SIG-M5 (cell line): ENCODE measurements around the gene COL12A1.
"Not testable (repeated sequence)": the region's sequence is repeated elsewhere in the genome, so short reads cannot be mapped to it uniquely, and the experiment has no call there.

Experiments
- DNase-seq: peaks from one replicate; lab custom pipeline; 2025; lab: John Stamatoyannopoulos, UW

COL12A1 gene

DNA sequence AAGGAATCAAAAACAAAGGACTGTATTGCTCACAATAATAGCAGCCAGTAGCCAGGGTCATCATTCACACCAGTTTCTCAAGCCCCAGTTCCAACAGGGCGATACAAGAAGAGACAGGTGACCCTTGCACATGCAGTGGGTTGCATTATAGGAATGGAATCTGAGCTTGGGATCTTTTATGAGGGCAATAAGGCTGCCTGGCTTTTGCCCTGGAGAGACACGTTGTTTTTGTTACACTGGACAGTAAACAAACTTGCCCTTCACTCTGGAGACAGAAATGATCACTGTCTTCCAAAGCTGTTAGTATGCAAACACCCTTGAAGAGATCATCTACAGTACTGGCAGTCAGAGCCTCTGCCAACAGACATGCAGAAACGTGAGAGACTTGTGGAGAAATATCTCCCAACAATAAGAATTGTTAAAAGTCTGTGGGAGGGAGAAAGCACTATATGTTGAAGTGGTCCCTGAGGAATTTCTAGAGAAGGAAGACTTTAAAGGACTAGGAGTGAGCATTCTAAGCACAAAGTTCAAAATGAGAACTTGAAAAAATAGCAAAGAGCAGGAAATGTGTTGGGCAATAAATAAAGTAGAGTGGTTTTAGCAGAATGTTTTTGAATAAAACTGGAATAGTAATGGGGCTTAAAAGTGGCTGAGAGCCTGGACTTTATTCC is 6.2 kb upstream of the COL12A1 start:
- no peak for DNase-seq

DNA sequence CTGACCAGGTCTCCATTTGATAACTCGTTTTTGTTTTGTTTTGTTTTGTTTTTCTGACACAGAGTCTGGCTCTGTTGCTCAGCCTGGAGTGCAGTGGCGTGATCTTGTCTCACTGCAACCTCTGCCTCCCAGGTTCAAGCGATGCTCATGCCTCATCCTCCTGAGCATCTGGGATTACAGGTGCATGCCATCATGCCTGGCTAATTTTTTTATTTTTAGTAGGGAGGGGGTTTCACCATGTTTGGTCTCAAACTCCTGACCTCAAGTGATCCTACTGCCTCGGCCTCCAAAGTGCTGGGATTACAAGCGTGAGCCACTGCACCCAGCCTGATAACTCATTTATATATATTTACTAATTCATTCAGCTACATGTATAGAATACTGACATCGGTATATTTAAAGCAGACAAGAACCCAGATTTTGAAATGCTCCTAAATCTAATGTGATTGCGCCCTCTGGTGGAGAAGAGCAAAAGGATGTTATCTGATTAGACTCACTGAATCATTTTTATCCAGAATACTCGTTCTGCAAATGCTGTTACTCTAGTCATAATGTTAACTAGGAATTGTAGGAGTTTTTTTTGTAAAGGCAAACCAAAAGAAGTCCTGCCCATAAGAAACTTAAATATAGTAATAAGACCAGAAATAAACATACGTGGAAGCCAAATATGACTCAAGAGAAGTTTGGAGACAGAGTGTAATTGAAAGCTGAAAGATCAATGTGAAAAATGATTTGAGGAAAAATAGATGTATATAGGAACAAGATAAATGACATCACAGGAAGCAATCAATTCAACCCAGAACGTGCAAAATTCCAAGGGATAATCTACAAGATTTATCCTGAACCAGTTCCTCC is 5.3 kb upstream of the COL12A1 start:
- no peak for DNase-seq

DNA sequence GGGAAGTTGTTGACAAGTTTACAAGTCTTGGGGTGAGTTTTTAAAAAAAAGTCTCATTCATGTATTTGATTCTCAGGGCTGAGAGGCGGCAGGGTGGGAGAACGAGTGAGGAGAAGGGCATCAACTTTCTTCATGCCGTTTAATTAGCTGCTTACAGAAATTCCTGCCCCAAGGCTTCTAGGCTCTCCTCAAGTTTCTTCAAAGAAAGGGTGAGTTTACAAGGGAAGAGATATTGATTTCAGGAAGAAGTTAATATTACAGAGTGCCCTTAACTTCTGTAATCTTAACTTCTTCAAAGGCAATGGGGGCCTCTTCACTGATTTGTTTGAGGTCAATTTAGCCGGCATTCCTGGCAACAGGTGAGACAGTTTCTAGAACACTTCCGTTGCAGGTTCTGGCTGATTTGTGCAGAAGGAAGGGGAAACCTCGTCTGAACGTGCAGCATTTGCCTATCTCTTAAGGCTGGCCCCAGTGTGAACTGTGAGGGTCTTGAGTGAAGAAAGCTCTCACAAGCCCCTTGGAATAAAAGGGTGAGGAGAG is 3.4 kb upstream of the COL12A1 start:
- no peak for DNase-seq

DNA sequence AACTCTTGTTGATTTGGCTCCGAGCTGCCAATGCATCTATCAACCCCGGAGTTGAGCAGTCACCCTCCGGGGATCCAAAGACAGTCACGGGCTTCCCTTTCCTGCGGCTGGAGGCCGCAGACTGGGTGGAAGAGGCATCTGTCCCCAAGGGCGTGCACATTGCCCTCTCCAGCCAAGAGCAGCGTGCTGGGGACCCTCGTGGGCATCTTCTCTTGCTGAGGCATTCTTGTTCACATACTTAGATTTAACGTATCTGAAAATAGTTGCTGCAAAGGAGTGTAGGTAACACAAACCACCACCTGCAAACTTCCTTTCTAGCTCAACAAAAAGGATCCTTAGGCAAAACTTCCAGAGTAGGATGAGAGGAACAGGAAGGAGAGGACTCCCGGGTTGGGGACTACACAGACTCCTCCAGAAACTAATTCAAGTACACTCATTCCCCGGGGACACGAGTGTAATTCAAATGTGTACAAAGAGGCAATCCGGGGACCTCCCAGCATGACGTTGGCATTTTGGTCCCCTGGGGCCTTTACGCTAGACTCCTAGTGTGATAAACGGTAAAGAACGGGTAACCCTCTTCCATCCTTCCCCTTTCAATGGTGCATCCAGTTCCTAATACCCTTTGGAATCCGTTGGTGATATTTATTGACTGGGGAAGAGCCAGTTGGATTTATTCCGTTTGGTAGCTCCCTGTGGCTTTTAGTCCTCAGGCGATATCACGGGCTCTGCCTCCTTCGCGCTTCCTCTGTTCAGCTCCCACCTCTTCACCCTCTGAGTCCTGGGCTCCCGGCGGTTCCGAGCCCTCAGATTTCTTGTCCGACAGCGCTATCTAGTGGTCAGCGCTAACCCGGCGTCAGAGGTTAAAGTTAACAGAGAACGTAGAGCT is 2.7 kb upstream of the COL12A1 start:
- DNase-seq: no peak

DNA sequence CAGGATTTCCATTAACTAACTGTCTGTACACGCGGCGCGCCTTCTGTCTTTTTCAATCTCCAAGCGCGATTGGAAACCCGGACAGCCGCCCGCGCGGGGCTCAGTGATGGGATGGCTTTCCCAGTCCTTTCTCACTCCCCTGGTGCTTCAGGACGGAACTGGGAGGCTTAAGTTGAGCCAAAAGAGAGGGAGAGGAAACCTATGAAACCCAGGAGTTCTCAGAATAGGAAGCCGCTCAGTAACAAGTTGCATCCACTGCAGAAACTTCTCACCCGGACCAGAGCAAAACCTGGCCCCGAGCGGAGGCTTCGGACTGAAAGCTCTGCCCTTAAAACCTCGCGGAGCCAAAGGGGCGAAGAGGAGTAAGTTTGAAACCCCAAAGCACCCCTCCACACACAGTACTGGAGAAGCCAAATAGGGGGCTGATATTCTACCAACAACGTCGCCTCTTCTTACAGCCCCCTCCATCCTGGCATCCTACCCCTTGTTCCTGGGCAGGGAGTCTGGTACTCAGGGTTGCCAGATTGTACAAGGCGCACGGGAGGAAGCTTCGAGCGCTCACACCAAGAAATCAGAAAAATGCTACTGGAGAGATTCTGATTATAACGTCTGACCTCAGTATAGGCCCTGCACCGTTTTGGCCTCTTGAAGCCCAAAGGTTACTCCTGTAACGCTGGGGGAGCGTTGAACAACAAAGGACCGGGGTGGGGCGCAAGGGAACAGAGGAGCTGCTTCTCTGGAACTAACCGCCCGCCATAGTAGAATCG is 906 bp upstream of the COL12A1 start:
- no peak for DNase-seq

DNA sequence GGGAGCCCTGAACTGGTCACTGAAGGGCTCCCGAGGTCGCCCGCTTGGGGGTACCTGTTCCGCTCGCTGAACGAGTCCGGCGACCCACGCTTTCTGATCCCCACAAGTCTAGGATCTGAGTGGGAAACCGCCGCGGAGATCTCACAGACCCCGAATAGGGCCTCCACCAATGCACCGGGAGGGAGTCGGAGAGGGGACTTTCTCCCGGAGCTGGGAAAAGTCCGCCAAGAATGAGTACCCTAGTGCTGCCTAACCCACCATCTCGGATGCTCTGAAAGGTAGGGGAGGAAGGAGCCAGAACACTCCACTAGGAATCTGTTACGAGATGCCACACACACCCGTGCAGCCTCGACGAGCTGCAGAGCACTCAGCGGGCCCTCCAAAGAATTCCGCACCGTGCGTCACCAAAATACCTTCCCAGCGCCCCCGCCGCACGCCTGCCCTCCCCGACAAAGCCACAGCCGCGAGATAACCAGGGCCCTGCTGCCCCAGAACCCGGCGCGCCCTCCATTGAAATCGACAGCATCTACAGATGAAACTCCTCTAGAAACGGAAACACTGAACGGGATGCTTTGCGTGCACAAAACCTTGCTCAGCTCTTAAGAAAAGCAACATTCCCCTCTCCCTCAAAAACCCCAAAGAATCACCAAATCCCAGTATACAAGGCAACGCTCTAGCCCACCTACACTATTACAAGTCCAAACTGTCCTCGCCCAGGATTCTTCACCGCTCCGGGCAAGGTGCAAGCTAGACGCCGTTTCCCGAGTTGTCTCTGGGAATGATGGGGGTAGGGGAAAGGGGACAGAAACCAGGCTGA is 686 bp downstream of the COL12A1 start:
- no peak for DNase-seq

DNA sequence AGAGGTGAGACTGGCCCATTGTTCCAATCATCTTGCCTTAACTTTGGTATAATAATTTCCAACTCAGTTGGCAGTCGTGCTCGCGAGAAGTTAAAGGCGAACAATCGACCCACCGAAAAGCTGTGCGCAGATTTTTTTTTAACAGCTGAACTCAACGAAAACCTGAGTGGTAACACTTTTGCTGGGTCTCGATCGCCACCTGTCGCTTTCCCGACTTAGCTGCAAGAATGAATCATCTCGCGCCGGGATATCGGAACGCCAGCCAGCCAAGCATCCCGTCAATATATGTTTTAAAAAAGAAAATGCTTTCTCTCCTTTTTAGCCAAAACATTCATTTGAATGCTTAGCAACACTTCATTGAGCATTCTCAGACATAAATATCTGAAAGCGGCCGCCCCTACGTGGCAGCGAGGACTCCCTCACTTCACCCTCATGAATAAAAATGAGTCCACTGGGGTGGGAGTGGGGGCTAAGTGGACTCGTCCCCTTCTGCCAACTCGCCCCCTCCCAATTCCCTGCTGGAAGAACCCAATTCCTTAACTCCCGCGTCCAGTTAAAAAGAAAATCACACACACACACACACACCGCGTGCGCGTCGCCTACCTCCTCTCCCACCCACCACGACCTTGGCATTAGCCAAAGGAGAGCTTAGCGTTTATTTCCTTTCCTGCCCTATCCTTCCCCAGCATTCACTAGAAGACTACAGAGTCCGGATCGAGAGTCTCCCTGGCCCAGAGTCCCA is 1.5 kb downstream of the COL12A1 start:
- no peak for DNase-seq

DNA sequence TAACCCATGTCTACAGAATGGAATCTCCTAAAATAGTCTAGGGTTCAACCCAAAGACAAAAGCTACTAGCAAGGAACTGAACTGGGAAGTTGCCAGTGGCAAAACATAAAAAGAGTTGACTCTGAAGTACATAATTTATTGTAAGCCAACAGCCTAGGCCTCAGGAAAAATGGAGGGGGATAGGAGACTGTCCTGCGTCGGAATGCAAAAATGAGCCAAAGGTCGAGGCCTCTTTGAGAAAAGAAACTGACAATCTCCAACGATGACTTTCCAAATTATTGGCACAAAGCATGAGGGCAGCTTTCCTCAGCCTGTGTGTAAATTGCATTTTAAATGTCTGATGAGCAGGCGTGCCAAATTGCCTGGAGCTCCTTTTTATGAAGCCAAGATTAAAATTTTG is 2.1 kb downstream of the COL12A1 start:
- no peak for DNase-seq

DNA sequence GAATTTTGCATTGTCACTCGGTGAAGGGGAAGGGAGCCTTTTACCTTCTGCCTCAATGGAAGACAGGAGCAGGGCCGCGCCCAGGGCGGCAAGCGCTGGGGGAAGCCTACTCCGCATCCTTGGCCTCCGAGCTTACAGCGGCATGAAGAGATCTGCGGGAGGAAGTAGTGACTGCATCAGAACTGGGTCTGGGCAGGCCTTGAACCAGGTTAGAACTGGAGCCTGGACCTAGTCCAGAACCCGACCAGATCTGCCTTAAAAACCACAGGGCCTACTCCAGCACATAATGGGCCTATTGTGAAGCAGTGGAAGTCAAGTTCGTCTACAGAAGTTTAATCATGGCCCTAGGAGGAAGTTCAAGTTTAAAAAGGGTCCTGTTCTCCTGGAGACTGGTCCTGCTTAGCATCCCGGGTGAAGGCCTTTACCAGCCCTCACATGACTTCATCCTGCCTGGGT is 3.1 kb downstream of the COL12A1 start:
- DNase-seq: no peak

DNA sequence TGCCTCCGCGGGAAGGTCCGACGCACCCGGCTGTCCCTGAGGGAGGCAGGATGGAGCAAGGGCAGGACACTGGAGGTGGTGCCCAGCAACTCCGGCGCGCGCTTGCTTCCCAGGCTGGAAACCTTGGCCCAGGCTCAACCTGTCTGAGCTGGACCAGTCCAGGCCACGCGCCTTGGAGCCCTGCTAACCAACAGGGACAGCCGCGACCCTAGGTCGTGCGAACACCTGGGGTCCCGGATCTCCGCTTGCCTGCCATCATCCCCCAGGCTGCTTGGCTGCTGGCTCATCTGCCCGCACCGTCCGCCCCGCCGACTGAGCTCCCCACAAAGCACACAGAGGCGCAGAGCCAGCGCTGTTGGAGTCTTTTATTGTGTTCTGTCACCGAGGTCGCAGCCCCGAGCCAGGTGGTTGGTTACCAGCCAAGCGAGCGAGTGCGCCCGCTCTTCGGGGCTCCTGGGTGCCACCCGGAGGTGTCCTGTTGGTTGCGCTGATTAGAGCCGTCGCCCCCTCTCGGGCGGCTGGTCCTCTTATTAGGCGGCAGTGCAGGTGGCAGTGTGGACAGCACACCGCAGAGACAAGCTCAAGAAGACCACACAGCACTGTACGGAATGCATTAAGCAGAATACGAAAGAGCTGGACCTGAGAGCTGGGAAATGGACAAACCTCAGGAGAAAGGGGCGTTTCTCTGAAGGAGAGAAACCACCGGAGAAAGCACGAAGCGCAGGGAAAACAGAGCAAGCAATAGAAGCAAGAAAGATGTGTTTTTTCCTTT is 3.8 kb downstream of the COL12A1 start:
- no peak for DNase-seq

DNA sequence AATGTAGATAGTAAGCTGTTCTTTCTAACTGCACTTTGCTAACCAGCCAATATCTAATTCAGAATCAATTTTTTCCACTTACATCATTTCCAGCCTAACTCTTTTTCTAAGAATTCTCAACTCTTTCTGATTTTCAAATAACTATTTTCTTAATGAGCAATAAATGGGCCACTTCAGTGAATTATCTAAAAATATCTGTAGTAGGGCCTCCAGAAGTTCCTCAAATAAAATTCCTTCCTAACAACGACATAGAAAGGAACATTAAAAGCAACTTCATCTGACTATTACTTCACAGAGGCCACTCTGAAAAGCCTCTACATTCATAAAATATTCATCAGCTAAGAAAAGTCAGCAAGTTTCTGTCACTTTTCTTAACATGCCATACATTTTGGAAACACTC is 4.8 kb downstream of the COL12A1 start:
- DNase-seq: no peak

DNA sequence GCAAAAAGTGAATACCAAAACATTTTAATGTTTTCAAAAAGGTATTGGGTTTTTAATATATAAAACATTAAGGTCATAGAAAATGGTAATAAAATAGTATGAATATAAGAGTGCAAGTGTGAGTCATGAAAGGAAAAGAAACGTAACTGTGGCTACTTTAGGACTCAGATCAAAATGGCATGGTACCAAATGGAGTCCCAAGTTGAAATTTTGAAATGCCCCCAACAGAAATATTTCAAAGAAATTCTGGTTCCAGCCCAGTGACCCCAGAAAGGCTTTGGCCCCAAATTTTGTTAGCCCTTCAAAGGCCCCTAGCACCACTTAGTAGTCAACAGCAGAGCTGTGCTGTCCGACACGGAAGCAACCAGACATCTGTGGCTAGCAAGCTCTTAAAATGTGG is 6.0 kb downstream of the COL12A1 start:
- DNase-seq: no peak

DNA sequence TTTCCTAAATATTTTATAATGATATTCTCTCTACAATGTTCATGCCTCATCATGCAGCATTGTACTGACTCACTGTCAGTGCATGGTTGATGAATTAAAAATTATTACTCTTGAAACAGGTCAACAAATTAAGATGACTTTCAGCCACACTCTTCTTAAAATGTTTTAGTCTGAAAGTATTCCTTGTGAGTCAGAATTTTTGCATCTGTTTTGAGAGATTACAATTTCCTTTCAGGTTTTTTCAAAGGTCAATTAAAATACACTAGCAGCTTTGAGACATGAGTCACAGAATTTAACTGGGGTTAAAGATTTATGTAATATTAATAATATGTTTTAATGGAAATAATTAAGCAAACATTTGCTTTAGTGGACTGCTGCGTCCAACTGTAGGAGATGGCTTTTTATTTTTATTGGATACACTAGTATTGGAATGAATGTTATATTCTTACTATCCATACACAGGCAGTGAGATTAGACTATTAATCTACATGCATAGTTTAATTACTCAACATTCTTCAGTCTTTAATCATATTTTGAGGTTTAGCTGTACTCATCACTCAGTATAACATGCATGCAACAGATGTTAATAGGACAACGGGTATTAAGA is 9.7 kb downstream of the COL12A1 start:
- no peak for DNase-seq

DNA sequence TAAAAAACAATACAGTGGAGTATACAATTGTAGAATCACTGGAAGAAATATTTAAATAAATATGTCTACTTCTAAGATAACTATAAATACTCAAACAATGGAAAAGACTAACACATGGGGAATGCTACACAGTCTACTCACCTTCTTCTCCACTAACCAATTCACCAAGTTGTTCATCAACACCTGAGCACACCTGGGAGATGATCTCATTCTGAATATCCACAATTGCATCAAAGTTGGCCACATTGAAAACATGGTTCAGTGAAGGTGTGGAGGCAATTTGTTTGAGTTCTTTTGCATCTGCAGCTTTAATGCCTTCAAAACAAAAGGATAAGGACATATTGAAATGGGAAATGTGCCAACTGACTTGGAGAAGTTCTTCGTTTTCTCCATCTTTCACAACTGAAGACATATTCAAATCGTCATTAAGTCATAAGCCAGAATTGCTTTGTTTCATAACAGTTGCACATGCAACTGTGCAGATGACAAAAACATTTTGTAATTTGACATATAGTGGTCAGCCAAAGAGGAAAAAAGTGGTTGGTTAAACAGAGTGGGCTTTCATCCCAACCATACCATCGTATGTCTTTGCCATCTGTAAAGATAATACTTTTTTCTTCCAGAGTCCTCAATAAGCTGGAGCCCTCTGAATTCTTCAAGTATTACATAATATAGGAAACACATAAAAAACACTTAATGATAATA is 17.5 kb downstream of the COL12A1 start:
- no peak for DNase-seq

DNA sequence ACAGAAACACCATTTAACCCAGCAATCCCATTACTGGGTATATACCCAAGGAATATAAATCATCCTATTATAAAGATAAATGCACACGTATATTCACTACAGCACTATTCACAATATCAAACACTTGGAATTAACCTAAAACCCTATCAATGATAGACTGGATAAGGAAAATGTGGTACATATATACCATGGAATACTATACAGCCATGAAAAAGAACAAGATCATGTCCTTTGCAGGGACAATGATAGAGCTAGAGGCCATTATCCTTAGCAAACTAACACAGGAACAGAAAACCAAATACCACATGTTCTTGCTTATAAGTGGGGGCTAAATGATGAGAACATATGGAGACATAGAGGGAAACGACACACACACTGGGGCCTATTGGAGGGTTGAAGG is 19.3 kb downstream of the COL12A1 start:
- not testable (repeated sequence) for DNase-seq

DNA sequence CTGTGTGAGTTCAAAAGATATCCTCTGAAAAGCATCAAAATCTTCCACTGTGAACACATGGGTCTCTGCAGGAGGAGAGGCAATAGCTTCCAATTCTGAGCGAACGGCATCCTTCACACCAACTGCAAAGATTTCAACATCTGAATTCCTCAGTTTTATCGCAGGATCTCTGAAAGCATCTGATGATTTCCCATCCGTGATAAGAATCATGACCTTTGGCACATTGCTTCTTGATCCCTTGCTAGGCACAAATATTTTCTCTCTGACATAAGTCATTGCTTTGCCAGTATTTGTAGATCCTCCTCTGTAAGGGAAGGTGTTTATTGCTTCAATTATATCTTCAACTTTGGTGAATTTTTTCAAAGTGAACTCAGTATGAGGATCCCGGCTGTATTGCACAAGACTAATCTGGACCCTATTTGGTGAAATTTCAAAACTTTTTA is 22.7 kb downstream of the COL12A1 start:
- DNase-seq: no peak

DNA sequence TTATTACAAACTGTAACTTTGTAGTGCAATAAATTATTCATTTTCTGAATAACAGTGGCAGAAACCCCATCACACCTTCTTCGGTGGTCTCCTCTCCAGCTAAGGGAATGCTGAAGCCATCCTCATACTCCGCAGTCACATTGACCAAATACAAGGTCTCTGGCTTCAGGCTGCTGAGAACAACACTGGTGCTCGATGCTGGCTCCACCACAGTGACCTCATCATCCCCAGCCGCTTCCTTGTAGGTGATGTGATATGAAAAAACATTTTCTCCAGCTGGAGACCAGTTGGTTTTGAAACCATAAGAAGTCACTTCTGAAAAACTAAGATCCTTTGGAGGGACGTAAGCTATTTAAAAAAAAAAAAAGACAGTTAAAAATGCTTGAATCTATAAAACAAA is 25.0 kb downstream of the COL12A1 start:
- no peak for DNase-seq

DNA sequence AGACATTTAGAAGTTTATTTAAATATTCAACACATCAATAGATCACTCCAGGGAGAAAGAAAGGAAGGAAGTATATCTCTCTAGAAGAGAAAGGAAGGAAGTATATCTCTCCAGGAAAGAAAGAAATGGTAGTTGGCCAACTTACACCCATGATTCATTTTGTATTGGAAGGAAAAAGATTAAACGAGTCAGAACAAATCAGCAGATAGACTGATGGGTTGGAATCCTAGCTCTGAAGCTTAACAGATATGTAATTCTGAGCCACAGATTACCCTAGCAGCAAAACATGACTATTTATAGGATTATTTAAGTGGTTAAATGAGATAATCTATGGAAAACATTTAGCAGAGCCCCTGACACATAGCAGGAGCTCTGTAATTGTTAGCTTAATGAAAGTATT is 27.1 kb downstream of the COL12A1 start:
- DNase-seq: no peak
